ENCODE measurements around the gene FOXC1.

Gene FOXC1

GRCh38 chr6:1600063-1600763, 9.5 kb upstream of the FOXC1 start:
- Mint-ChIP-seq H3K9me3 (no peaks in the 10 kb centered on the region), H3K4me3 (no peak overlapping the region), H3K27ac (no peak overlapping the region), H3K36me3 (ENCODE audit: low read depth) (no peaks in the 10 kb centered on the region), H3K4me1 (peaks cover 2% of the 10 kb centered on the region), H3K27me3 (peaks cover 70% of the 10 kb centered on the region)
- ATAC-seq (no peak), DNase-seq (no peak)

GRCh38 chr6:1600764-1601157, 9.0 kb upstream of the FOXC1 start:
- H3K27me3 Mint-ChIP-seq: peaks cover 76% of the 10 kb centered on the region
- H3K4me3 Mint-ChIP-seq: no peak overlapping the region
- ATAC-seq (no peak), DNase-seq (no peak)
- no peaks in the 10 kb centered on the region for H3K9me3 Mint-ChIP-seq
- no peak overlapping the region for H3K27ac Mint-ChIP-seq
- H3K4me1 Mint-ChIP-seq: peaks cover 7% of the 10 kb centered on the region
- no peaks in the 10 kb centered on the region for H3K36me3 Mint-ChIP-seq (ENCODE audit: low read depth)

- no peaks in the 10 kb centered on the region for H3K9me3 Mint-ChIP-seq
- H3K4me1 Mint-ChIP-seq: peaks cover 11% of the 10 kb centered on the region
- no peak for ATAC-seq
- no peak for DNase-seq
- no peak overlapping the region for H3K4me3 Mint-ChIP-seq
- H3K27ac Mint-ChIP-seq: no peak overlapping the region
- peaks cover 77% of the 10 kb centered on the region for H3K27me3 Mint-ChIP-seq
- no peaks in the 10 kb centered on the region for H3K36me3 Mint-ChIP-seq (ENCODE audit: low read depth)
Measured at GRCh38 chr6:1601158-1602048, 8.3 kb upstream of the FOXC1 start.

- no peaks in the 10 kb centered on the region for H3K9me3 Mint-ChIP-seq
- H3K36me3 Mint-ChIP-seq (ENCODE audit: low read depth): no peaks in the 10 kb centered on the region
- no peak for ATAC-seq
- no peak overlapping the region for H3K27ac Mint-ChIP-seq
- no peak for DNase-seq
- peaks cover 79% of the 10 kb centered on the region for H3K27me3 Mint-ChIP-seq
- peaks cover 18% of the 10 kb centered on the region for H3K4me1 Mint-ChIP-seq
- no peak overlapping the region for H3K4me3 Mint-ChIP-seq
Measured at GRCh38 chr6:1602049-1602713, 7.5 kb upstream of the FOXC1 start.

GRCh38 chr6:1603708-1604107, 6.0 kb upstream of the FOXC1 start:
- Mint-ChIP-seq H3K4me3 (no peak overlapping the region), H3K27me3 (peaks cover 80% of the 10 kb centered on the region), H3K4me1 (peaks cover 33% of the 10 kb centered on the region), H3K36me3 (ENCODE audit: low read depth) (no peaks in the 10 kb centered on the region), H3K9me3 (no peaks in the 10 kb centered on the region), H3K27ac (no peak overlapping the region)
- DNase-seq: no peak
- no peak for ATAC-seq

GRCh38 chr6:1604158-1605003, 5.3 kb upstream of the FOXC1 start:
- Mint-ChIP-seq H3K4me3 (no peak overlapping the region), H3K36me3 (ENCODE audit: low read depth) (no peaks in the 10 kb centered on the region), H3K9me3 (no peaks in the 10 kb centered on the region), H3K4me1 (peaks cover 34% of the 10 kb centered on the region), H3K27ac (no peak overlapping the region), H3K27me3 (peaks cover 82% of the 10 kb centered on the region)
- ATAC-seq (peak; percentile 93), DNase-seq (peak; percentile 80)

- peaks cover 73% of the 10 kb centered on the region for H3K27me3 Mint-ChIP-seq
- no peak overlapping the region for H3K27ac Mint-ChIP-seq
- H3K4me3 Mint-ChIP-seq: peak overlapping the region; percentile 54
- H3K4me1 Mint-ChIP-seq: peaks cover 34% of the 10 kb centered on the region
- no peak for DNase-seq
- ATAC-seq: no peak
- H3K9me3 Mint-ChIP-seq: no peaks in the 10 kb centered on the region
- no peaks in the 10 kb centered on the region for H3K36me3 Mint-ChIP-seq (ENCODE audit: low read depth)
Measured at GRCh38 chr6:1605004-1605892, 4.5 kb upstream of the FOXC1 start.

GRCh38 chr6:1605893-1606779, 3.6 kb upstream of the FOXC1 start:
- Mint-ChIP-seq H3K4me1 (peaks cover 37% of the 10 kb centered on the region), H3K9me3 (no peaks in the 10 kb centered on the region), H3K27ac (no peak overlapping the region), H3K36me3 (ENCODE audit: low read depth) (no peaks in the 10 kb centered on the region), H3K27me3 (peaks cover 69% of the 10 kb centered on the region), H3K4me3 (no peak overlapping the region)
- DNase-seq (no peak), ATAC-seq (no peak)

GRCh38 chr6:1606780-1607515, 2.8 kb upstream of the FOXC1 start:
- Mint-ChIP-seq H3K4me3 (peak overlapping the region; percentile 57), H3K27ac (peak overlapping the region; percentile 62), H3K27me3 (peaks cover 66% of the 10 kb centered on the region), H3K9me3 (no peaks in the 10 kb centered on the region), H3K36me3 (ENCODE audit: low read depth) (peaks cover 2% of the 10 kb centered on the region), H3K4me1 (peaks cover 39% of the 10 kb centered on the region)
- ATAC-seq (no peak), DNase-seq (no peak)

- DNase-seq (no peak), ATAC-seq (no peak)
- Mint-ChIP-seq H3K4me3 (peak overlapping the region; percentile 57), H3K4me1 (peaks cover 46% of the 10 kb centered on the region), H3K27ac (peak overlapping the region; percentile 62), H3K27me3 (peaks cover 66% of the 10 kb centered on the region), H3K36me3 (ENCODE audit: low read depth) (peaks cover 4% of the 10 kb centered on the region), H3K9me3 (no peaks in the 10 kb centered on the region)
Measured at GRCh38 chr6:1607516-1608221, 2.0 kb upstream of the FOXC1 start.

- peak overlapping the region; percentile 60 for H3K4me3 Mint-ChIP-seq
- H3K27ac Mint-ChIP-seq: no peak overlapping the region
- no peak for ATAC-seq
- no peaks in the 10 kb centered on the region for H3K9me3 Mint-ChIP-seq
- DNase-seq: no peak
- H3K27me3 Mint-ChIP-seq: peaks cover 66% of the 10 kb centered on the region
- H3K36me3 Mint-ChIP-seq (ENCODE audit: low read depth): peaks cover 4% of the 10 kb centered on the region
- H3K4me1 Mint-ChIP-seq: peaks cover 54% of the 10 kb centered on the region
Measured at GRCh38 chr6:1608222-1609040, 1.3 kb upstream of the FOXC1 start.
